Ishikawa (cell line): ENCODE data around the gene FAM8A1.

Source experiments
- CEBPB ChIP-seq: IDR thresholded peaks from 2 replicates; pipeline ENCODE4 v1.6.1; 2012
- CREB1 ChIP-seq: IDR thresholded peaks from 2 replicates; pipeline ENCODE4 v1.6.1; 2012; ENCODE audit warnings: low read depth
- EGR1 ChIP-seq: IDR thresholded peaks from 2 replicates; pipeline ENCODE4 v1.6.1; 2012
- EP300 ChIP-seq: IDR thresholded peaks from 2 replicates; pipeline ENCODE4 v1.6.1; 2012; ENCODE audit warnings: borderline replicate concordance
- FOXM1 ChIP-seq: IDR thresholded peaks from 2 replicates; pipeline ENCODE4 v1.6.1; 2012; ENCODE audit warnings: low read depth, borderline replicate concordance
- NFIC ChIP-seq: IDR thresholded peaks from 2 replicates; pipeline ENCODE4 v1.6.1; 2012
- RAD21 ChIP-seq: IDR thresholded peaks from 2 replicates; pipeline ENCODE4 v1.6.1; 2012; ENCODE audit warnings: low read depth
- TAF1 ChIP-seq: IDR thresholded peaks from 2 replicates; pipeline ENCODE4 v1.6.1; 2012; ENCODE audit warnings: low read depth, mild to moderate bottlenecking
- TCF12 ChIP-seq: IDR thresholded peaks from 2 replicates; pipeline ENCODE4 v1.6.1; 2012; ENCODE audit warnings: low read depth
- TEAD4 ChIP-seq: IDR thresholded peaks from 2 replicates; pipeline ENCODE4 v1.6.1; 2012
- YY1 ChIP-seq: IDR thresholded peaks from 2 replicates; pipeline ENCODE4 v1.6.1; 2012; ENCODE audit warnings: low read depth
- ZBTB7A ChIP-seq: IDR thresholded peaks from 2 replicates; pipeline ENCODE4 v1.6.1; 2012; ENCODE audit warnings: low read depth
- TF ChIP-seq, protein P1 (sequence below): IDR thresholded peaks from 2 replicates; pipeline ENCODE4 v1.6.1; 2012
- TF ChIP-seq, protein P2 (sequence below): IDR thresholded peaks from 2 replicates; pipeline ENCODE4 v1.6.1; 2012
- TF ChIP-seq, protein P3 (sequence below): IDR thresholded peaks from 2 replicates; pipeline ENCODE4 v1.6.1; 2012; ENCODE audit warnings: low read depth, mild to moderate bottlenecking

FAM8A1 gene

GRCh38 chr6:17640477-17640917 is 40.4 kb downstream of the FAM8A1 start:
- TF ChIP-seq, protein P1, sequence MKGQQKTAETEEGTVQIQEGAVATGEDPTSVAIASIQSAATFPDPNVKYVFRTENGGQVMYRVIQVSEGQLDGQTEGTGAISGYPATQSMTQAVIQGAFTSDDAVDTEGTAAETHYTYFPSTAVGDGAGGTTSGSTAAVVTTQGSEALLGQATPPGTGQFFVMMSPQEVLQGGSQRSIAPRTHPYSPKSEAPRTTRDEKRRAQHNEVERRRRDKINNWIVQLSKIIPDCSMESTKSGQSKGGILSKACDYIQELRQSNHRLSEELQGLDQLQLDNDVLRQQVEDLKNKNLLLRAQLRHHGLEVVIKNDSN = no peak
- TF ChIP-seq NFIC = no peak

DNA sequence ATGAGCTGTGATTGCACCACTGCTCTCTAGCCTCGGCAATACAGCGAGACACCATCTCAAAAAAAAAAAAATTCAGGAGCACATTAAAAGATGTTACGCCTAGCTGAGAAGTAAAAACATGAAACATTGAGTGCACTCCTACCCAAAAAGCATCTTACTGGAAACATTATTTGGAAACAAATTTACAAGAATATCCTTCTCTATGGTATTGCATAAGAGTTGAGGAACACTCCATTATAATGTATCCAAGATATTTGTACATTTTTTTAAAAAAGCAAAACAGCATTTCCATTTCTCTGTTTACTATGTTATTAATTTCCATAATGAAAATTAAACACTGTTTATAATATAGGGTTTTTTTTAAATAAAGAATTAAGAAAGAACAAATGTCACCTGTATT is 48.6 kb downstream of the FAM8A1 start:
- TF ChIP-seq TCF12 = no peak
- TF ChIP-seq CREB1 = no peak
- TF ChIP-seq, protein P1 = no peak
- TF ChIP-seq, protein P2, sequence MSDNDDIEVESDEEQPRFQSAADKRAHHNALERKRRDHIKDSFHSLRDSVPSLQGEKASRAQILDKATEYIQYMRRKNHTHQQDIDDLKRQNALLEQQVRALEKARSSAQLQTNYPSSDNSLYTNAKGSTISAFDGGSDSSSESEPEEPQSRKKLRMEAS = no peak
- no peak for TF ChIP-seq CEBPB
- TF ChIP-seq EGR1 = no peak

- TF ChIP-seq TCF12 = no peak
- TF ChIP-seq FOXM1 = no peak
- TF ChIP-seq NFIC = no peak
- TF ChIP-seq, protein P3, sequence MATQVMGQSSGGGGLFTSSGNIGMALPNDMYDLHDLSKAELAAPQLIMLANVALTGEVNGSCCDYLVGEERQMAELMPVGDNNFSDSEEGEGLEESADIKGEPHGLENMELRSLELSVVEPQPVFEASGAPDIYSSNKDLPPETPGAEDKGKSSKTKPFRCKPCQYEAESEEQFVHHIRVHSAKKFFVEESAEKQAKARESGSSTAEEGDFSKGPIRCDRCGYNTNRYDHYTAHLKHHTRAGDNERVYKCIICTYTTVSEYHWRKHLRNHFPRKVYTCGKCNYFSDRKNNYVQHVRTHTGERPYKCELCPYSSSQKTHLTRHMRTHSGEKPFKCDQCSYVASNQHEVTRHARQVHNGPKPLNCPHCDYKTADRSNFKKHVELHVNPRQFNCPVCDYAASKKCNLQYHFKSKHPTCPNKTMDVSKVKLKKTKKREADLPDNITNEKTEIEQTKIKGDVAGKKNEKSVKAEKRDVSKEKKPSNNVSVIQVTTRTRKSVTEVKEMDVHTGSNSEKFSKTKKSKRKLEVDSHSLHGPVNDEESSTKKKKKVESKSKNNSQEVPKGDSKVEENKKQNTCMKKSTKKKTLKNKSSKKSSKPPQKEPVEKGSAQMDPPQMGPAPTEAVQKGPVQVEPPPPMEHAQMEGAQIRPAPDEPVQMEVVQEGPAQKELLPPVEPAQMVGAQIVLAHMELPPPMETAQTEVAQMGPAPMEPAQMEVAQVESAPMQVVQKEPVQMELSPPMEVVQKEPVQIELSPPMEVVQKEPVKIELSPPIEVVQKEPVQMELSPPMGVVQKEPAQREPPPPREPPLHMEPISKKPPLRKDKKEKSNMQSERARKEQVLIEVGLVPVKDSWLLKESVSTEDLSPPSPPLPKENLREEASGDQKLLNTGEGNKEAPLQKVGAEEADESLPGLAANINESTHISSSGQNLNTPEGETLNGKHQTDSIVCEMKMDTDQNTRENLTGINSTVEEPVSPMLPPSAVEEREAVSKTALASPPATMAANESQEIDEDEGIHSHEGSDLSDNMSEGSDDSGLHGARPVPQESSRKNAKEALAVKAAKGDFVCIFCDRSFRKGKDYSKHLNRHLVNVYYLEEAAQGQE = no peak
- TF ChIP-seq CEBPB = no peak
- TF ChIP-seq EP300 = no peak
- no peak for TF ChIP-seq EGR1
- no peak for TF ChIP-seq ZBTB7A
- TF ChIP-seq, protein P2 = no peak
- no peak for TF ChIP-seq TAF1
- no peak for TF ChIP-seq TEAD4
- TF ChIP-seq RAD21 = no peak
- no peak for TF ChIP-seq YY1
- TF ChIP-seq, protein P1 = no peak
- no peak for TF ChIP-seq CREB1
These were observed 50.7 kb downstream of the FAM8A1 start for GRCh38 chr6:17650656-17651309.

- TF ChIP-seq CEBPB (no peak), CREB1 (no peak), EP300 (no peak), TEAD4 (no peak), EGR1 (no peak)
- TF ChIP-seq, protein P3 = no peak
These were observed 53.2 kb downstream of the FAM8A1 start for GRCh38 chr6:17653198-17653882.

GRCh38 chr6:17656092-17656491 is 56.0 kb downstream of the FAM8A1 start:
- no peak for TF ChIP-seq TCF12
- no peak for TF ChIP-seq EP300
- TF ChIP-seq, protein P3 = no peak
- no peak; the same call in 1 of the 2 replicates for TF ChIP-seq NFIC
- TF ChIP-seq YY1 = no peak
- TF ChIP-seq CEBPB = no peak
- TF ChIP-seq EGR1 = no peak
- TF ChIP-seq RAD21 = no peak
- no peak for TF ChIP-seq ZBTB7A
